ENCODE measurements around the gene ZNF32. TPM values are rescaled to one million over a fixed set of nuclear protein-coding genes. Genes with fewer than 3 reads are reported as not detected.

ZNF32 gene
- total RNA-seq: 38.9 and 54.1 TPM in 2 replicates

GRCh38 chr10:43648398-43649184 lies at the start of gene ZNF32:
Gene ZNF32, minus strand, starts transcription at chr10:43648881. Its CDS starts 2,748 bp downstream, at chr10:43646133.

GRCh38 chr10:43606323-43607198 lies 42.1 kb downstream of the ZNF32 start, which contains the start of gene ZNF485:
Gene ZNF485, plus strand, starts transcription at chr10:43606438. Its CDS starts 613 bp downstream, at chr10:43607051.

Other genes starting within 250 kb of the ZNF32 start
- gene HNRNPF, start 239.7 kb downstream of the ZNF32 start, total RNA-seq: 211 and 284 TPM in 2 replicates
- gene ZNF487, start 211.8 kb downstream of the ZNF32 start, total RNA-seq: 4.9 and 7.5 TPM in 2 replicates
- 4.3 and 5.8 TPM in 2 replicates for gene ZNF239, start 74.3 kb downstream of the ZNF32 start, total RNA-seq
- 1.9 and 2.4 TPM in 2 replicates for gene ZNF485, start 42.4 kb downstream of the ZNF32 start, total RNA-seq

Data from bronchial smooth muscle cell (primary cell).